A549 (cell line): ENCODE results near the gene TMEM271.

Experiments used
- BHLHE40 ChIP-seq: IDR thresholded peaks from 2 replicates; pipeline ENCODE4 v1.6.1; 2012; ENCODE audit warnings: low read depth, low read length, inconsistent platforms
- CEBPB ChIP-seq, 2 experiments: fragments of >200 bp in 1 of 2; sonication (Bioruptor Twin) in 1 of 2; formaldehyde crosslinking in 1 of 2; IDR thresholded peaks; 2 replicates each; pipeline ENCODE4 v1.6.1; 2012 to 2016
- CHD2 ChIP-seq: fragments of 150-350 bp; IDR thresholded peaks from 2 replicates; pipeline ENCODE4 v1.6.1; 2014; ENCODE audit warnings: low read length; ENCODE audit not compliant: partially characterized antibody
- HDAC2 ChIP-seq: fragments of 200-600 bp; sonication (generic); IDR thresholded peaks from 2 replicates; pipeline ENCODE4 v1.6.1; 2016
- TF ChIP-seq, protein P1 (sequence below): fragments of >200 bp; sonication (Bioruptor Twin); formaldehyde crosslinking; IDR thresholded peaks from 3 replicates; pipeline ENCODE4 v1.5.1; 2016
- TF ChIP-seq, protein P2 (sequence below): IDR thresholded peaks from 2 replicates; pipeline ENCODE4 v1.6.1; 2012

- TF ChIP-seq, protein P1, sequence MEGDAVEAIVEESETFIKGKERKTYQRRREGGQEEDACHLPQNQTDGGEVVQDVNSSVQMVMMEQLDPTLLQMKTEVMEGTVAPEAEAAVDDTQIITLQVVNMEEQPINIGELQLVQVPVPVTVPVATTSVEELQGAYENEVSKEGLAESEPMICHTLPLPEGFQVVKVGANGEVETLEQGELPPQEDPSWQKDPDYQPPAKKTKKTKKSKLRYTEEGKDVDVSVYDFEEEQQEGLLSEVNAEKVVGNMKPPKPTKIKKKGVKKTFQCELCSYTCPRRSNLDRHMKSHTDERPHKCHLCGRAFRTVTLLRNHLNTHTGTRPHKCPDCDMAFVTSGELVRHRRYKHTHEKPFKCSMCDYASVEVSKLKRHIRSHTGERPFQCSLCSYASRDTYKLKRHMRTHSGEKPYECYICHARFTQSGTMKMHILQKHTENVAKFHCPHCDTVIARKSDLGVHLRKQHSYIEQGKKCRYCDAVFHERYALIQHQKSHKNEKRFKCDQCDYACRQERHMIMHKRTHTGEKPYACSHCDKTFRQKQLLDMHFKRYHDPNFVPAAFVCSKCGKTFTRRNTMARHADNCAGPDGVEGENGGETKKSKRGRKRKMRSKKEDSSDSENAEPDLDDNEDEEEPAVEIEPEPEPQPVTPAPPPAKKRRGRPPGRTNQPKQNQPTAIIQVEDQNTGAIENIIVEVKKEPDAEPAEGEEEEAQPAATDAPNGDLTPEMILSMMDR = no peak
- TF ChIP-seq BHLHE40 (no peak), CEBPB (IDR thresholded peaks at IDR 0.05) (no peak), CHD2 (no peak), HDAC2 (no peak)
- TF ChIP-seq, protein P2, sequence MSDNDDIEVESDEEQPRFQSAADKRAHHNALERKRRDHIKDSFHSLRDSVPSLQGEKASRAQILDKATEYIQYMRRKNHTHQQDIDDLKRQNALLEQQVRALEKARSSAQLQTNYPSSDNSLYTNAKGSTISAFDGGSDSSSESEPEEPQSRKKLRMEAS = no peak
These were observed 31.5 kb downstream of the TMEM271 start for GRCh38 chr4:544386-545105.
